ENCODE results near the gene TOPBP1.

DNA sequence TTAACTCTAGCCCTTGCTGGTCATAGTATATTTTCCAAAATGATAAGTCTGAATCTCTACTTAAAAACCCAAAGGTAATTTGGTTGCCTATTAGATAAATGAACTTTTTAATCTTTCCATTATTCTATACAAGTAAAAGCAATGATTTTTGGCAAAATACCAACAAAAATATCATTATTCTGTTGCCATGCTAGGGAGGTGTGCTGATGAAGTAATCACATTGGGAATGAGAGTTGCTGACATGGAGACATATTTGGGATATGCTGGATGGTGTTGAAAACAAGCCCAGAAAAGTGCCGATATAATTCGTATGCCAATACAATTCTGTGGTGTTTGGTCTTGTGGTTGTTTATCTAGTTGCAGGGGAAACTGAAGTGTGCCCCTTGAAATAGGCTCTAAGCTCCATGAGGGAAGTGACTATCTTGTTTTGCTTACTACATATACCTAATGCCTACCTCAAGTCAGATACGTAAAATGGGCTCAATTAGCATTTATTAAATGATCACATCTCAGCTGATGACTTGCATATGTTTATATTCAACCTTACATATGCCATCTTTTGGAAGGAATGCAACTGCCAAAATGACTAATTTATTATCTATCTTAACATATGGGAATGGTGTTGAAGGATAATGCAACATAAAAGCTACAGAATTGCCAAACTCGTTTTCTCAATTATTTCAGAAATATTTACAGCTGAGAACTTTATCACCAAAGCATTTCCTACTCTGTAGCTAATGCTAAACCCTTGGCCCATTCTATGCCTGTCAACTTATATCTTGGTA, 5.8 kb downstream of the TOPBP1 start:
- TF ChIP-seq, protein P1, sequence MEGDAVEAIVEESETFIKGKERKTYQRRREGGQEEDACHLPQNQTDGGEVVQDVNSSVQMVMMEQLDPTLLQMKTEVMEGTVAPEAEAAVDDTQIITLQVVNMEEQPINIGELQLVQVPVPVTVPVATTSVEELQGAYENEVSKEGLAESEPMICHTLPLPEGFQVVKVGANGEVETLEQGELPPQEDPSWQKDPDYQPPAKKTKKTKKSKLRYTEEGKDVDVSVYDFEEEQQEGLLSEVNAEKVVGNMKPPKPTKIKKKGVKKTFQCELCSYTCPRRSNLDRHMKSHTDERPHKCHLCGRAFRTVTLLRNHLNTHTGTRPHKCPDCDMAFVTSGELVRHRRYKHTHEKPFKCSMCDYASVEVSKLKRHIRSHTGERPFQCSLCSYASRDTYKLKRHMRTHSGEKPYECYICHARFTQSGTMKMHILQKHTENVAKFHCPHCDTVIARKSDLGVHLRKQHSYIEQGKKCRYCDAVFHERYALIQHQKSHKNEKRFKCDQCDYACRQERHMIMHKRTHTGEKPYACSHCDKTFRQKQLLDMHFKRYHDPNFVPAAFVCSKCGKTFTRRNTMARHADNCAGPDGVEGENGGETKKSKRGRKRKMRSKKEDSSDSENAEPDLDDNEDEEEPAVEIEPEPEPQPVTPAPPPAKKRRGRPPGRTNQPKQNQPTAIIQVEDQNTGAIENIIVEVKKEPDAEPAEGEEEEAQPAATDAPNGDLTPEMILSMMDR (conservative IDR thresholded peaks at IDR 0.05; ENCODE audit: low read length): no peak
- TF ChIP-seq EZH2phosphoT487 (IDR thresholded peaks at IDR 0.05; ENCODE audit: borderline replicate concordance, low read depth, low read length): no peak

All from OCI-LY7 (cell line).